HepG2 (cell line): ENCODE measurements around the gene ANG. TPM values are rescaled to one million over a fixed set of nuclear protein-coding genes. Genes with fewer than 3 reads are reported as not detected.

Source experiments
- ATRX ChIP-seq: sonication (generic); formaldehyde crosslinking; IDR thresholded peaks from 2 replicates; pipeline ENCODE4 v1.4.0; 2020; ENCODE audit warnings: missing genetic modification reagents, borderline replicate concordance
- EP300 ChIP-seq, 3 experiments: sonication (generic) in 1 of 3; formaldehyde crosslinking in 1 of 3; IDR thresholded peaks; 2 replicates each; pipeline versions ENCODE4 v1.5.1 to v1.6.1; 2011 to 2020; ENCODE audit warnings: low read depth in 2 of 3, low read length in 2 of 3, borderline replicate concordance in 1 of 3, improper control_type of control experiment in 1 of 3, mild to moderate bottlenecking in 1 of 3, missing genetic modification reagents in 1 of 3, moderate library complexity in 1 of 3
- HMG20B ChIP-seq: conservative IDR thresholded peaks from 2 replicates; pipeline ENCODE4 v1.6.1; 2016; ENCODE audit warnings: missing genetic modification reagents, missing compliant biosample characterization
- HNRNPK ChIP-seq: fragments of 200-400 bp; formaldehyde crosslinking; IDR thresholded peaks from 2 replicates; pipeline ENCODE4 v1.6.1; 2018; ENCODE audit warnings: low read length, low read depth, moderate library complexity, mild to moderate bottlenecking; ENCODE audit not compliant: poor library complexity, severe bottlenecking
- MTA1 ChIP-seq: sonication (generic); formaldehyde crosslinking; IDR thresholded peaks from 2 replicates; pipeline ENCODE4 v1.4.0; 2020; ENCODE audit warnings: missing genetic modification reagents, mild to moderate bottlenecking, borderline replicate concordance
- SRSF4 ChIP-seq: fragments of 200-400 bp; formaldehyde crosslinking; IDR thresholded peaks from one replicate; pipeline ENCODE4 v1.6.1; 2018; ENCODE audit warnings: mild to moderate bottlenecking, low read depth, low read length, moderate library complexity; ENCODE audit not compliant: poor library complexity, severe bottlenecking
- ZNF230 ChIP-seq: sonication (generic); formaldehyde crosslinking; IDR thresholded peaks from 2 replicates; pipeline ENCODE4 v1.4.0; 2020; ENCODE audit warnings: mild to moderate bottlenecking, missing genetic modification reagents
- ZNF296 ChIP-seq: sonication (generic); formaldehyde crosslinking; conservative IDR thresholded peaks from 2 replicates; pipeline ENCODE4 v1.5.0; 2020; ENCODE audit warnings: mild to moderate bottlenecking, missing genetic modification reagents
- ZNF317 ChIP-seq: sonication (generic); formaldehyde crosslinking; IDR thresholded peaks from 2 replicates; pipeline ENCODE4 v1.5.0; 2020; ENCODE audit warnings: mild to moderate bottlenecking, missing genetic modification reagents
- ZZZ3 ChIP-seq: sonication (generic); formaldehyde crosslinking; IDR thresholded peaks from 2 replicates; pipeline ENCODE4 v1.4.0; 2020; ENCODE audit warnings: missing genetic modification reagents, mild to moderate bottlenecking, borderline replicate concordance
- polyA plus RNA-seq, 8 experiments: library from polyadenylated mRNA; depleted of rRNA in 3 of 8; stranded (reverse) in 7 of 8; unstranded in 1 of 8; fragments of >200 nt; fragmentation: Illumina TruSeq in 4 of 8; extraction: Trizol in 4 of 8; gene quantifications; 2 replicates each; pipeline versions ENCODE4 v1.2.1 to v1.2.3, GENCODE V29; 2011 to 2016; ENCODE audit warnings: low read depth in 4 of 8, missing spikeins in 1 of 8, mixed read lengths in 1 of 8; ENCODE audit not compliant: insufficient read depth in 1 of 8
- total RNA-seq, 5 experiments: library from RNA; depleted of rRNA; stranded (reverse); fragments of >200 nt; fragmentation: Illumina TruSeq; extraction: Trizol; gene quantifications; 2 replicates each; pipeline ENCODE4 v1.2.3, GENCODE V29; 2016; ENCODE audit warnings: low read depth in 1 of 5
- TF ChIP-seq, protein P1 (sequence below): sonication (generic); formaldehyde crosslinking; conservative IDR thresholded peaks from 2 replicates; pipeline ENCODE4 v1.8.1; 2023; ENCODE audit warnings: missing genetic modification reagents
- TF ChIP-seq, protein P2 (sequence below): sonication (generic); formaldehyde crosslinking; IDR thresholded peaks from 2 replicates; pipeline ENCODE4 v1.5.0; 2020; ENCODE audit warnings: mild to moderate bottlenecking, missing genetic modification reagents
- TF ChIP-seq, protein P3 (sequence below): sonication (generic); formaldehyde crosslinking; IDR thresholded peaks from 2 replicates; pipeline ENCODE4 v1.5.0; 2020; ENCODE audit warnings: missing genetic modification reagents
- TF ChIP-seq, protein P4 (sequence below): sonication (generic); formaldehyde crosslinking; IDR thresholded peaks from 2 replicates; pipeline ENCODE4 v1.5.0; 2020; ENCODE audit warnings: missing genetic modification reagents
- TF ChIP-seq, protein P5 (sequence below): sonication (generic); formaldehyde crosslinking; IDR thresholded peaks from 2 replicates; pipeline ENCODE4 v1.4.0; 2020; ENCODE audit warnings: missing genetic modification reagents, mild to moderate bottlenecking, borderline replicate concordance
- TF ChIP-seq, protein P6 (sequence below): sonication (generic); formaldehyde crosslinking; IDR thresholded peaks from 2 replicates; pipeline ENCODE4 v1.9.0; 2021; ENCODE audit warnings: missing genetic modification reagents, mild to moderate bottlenecking, borderline replicate concordance

The ANG gene
- total and polyA plus RNA-seq, 2 of the 13 experiments (the other 11 are each of a cell fraction or from before 2014, with no cell fraction given), result 83.6 to 401 TPM

DNA sequence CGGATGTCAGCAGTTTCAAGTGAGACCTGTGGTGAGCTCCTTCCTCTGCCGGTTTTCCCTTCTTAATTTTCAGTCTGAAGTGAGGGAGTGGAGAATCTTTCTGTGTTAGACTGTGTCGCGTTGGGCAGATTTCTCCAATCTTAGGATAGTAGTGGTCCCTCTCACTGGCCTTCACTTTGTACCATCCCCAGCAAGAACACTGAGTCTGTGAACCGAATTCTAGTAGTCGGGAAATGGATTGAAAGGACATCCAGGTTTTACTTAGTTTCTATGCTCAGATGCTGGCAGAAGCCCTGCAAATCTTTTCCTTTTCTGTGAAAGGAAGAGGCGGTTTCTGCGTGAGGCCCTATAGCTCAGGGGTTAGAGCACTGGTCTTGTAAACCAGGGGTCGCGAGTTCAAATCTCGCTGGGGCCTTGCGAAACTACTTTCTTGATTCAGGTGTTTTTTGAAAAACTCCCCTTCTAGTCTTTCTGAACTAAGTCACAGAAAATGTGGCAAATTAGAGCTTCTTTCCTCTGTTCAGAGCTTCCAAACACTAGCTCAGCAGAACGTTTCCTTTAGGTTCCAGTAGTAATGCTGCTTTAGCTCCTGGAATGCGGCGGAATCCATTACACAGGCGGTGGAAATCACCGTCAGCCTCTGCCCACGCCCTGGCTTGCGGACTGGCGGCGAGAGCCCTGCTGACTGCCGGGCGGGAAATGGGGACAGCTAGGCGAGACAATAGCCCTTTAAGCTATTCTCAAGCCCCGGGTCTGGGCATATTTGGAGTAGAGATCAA, 7.0 kb upstream of the ANG start (continued):
- TF ChIP-seq, protein P1, sequence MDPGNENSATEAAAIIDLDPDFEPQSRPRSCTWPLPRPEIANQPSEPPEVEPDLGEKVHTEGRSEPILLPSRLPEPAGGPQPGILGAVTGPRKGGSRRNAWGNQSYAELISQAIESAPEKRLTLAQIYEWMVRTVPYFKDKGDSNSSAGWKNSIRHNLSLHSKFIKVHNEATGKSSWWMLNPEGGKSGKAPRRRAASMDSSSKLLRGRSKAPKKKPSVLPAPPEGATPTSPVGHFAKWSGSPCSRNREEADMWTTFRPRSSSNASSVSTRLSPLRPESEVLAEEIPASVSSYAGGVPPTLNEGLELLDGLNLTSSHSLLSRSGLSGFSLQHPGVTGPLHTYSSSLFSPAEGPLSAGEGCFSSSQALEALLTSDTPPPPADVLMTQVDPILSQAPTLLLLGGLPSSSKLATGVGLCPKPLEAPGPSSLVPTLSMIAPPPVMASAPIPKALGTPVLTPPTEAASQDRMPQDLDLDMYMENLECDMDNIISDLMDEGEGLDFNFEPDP (CRISPR knock-in tag), result no peak
- TF ChIP-seq SRSF4 (no peak), MTA1 (no peak), ZZZ3 (CRISPR knock-in tag) (no peak), HNRNPK (no peak), ZNF296 (CRISPR knock-in tag) (no peak), HMG20B (peak; percentile 64; the same call in 1 of the 2 replicates), ZNF230 (peak; percentile 28; the same call in 1 of the 2 replicates), ATRX (no peak), EP300 (IDR thresholded peaks at IDR 0.05; ENCODE audit: low read depth in 2 of 2, low read length in 2 of 2) (peak in 1 of 2 experiments; percentile 55; a peak in 2 of 4 replicates), EP300 (CRISPR knock-in tag; IDR thresholded peaks at IDR 0.05; ENCODE audit: borderline replicate concordance) (no peak; the same call in 1 of the 2 replicates), ZNF317 (CRISPR knock-in tag) (peak; percentile 81)
- TF ChIP-seq, protein P2, sequence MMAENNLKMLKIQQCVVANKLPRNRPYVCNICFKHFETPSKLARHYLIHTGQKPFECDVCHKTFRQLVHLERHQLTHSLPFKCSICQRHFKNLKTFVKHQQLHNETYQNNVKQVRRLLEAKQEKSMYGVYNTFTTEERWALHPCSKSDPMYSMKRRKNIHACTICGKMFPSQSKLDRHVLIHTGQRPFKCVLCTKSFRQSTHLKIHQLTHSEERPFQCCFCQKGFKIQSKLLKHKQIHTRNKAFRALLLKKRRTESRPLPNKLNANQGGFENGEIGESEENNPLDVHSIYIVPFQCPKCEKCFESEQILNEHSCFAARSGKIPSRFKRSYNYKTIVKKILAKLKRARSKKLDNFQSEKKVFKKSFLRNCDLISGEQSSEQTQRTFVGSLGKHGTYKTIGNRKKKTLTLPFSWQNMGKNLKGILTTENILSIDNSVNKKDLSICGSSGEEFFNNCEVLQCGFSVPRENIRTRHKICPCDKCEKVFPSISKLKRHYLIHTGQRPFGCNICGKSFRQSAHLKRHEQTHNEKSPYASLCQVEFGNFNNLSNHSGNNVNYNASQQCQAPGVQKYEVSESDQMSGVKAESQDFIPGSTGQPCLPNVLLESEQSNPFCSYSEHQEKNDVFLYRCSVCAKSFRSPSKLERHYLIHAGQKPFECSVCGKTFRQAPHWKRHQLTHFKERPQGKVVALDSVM, result peak; percentile 23; the same call in 1 of the 2 replicates
- TF ChIP-seq, protein P3, sequence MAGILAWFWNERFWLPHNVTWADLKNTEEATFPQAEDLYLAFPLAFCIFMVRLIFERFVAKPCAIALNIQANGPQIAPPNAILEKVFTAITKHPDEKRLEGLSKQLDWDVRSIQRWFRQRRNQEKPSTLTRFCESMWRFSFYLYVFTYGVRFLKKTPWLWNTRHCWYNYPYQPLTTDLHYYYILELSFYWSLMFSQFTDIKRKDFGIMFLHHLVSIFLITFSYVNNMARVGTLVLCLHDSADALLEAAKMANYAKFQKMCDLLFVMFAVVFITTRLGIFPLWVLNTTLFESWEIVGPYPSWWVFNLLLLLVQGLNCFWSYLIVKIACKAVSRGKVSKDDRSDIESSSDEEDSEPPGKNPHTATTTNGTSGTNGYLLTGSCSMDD, result no peak
- TF ChIP-seq, protein P4, sequence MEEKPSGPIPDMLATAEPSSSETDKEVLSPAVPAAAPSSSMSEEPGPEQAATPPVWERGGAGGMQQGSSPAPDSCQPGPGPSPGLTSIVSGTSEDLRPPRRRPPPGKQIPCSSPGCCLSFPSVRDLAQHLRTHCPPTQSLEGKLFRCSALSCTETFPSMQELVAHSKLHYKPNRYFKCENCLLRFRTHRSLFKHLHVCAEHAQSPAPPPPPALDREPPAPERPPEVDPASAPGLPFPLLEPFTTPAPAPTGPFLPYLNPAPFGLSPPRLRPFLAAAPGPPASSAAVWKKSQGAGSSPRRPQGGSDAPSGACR (CRISPR knock-in tag), result no peak
- TF ChIP-seq, protein P5, sequence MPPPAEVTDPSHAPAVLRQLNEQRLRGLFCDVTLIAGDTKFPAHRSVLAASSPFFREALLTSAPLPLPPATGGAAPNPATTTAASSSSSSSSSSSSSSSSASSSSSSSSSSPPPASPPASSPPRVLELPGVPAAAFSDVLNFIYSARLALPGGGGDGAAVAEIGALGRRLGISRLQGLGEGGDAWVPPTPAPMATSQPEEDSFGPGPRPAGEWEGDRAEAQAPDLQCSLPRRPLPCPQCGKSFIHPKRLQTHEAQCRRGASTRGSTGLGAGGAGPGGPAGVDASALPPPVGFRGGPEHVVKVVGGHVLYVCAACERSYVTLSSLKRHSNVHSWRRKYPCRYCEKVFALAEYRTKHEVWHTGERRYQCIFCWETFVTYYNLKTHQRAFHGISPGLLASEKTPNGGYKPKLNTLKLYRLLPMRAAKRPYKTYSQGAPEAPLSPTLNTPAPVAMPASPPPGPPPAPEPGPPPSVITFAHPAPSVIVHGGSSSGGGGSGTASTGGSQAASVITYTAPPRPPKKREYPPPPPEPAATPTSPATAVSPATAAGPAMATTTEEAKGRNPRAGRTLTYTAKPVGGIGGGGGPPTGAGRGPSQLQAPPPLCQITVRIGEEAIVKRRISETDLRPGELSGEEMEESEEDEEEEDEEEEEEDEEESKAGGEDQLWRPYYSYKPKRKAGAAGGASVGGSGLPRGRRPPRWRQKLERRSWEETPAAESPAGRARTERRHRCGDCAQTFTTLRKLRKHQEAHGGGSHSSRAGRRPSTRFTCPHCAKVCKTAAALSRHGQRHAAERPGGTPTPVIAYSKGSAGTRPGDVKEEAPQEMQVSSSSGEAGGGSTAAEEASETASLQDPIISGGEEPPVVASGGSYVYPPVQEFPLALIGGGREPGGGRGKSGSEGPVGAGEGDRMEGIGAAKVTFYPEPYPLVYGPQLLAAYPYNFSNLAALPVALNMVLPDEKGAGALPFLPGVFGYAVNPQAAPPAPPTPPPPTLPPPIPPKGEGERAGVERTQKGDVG (CRISPR knock-in tag), result no peak
- TF ChIP-seq, protein P6, sequence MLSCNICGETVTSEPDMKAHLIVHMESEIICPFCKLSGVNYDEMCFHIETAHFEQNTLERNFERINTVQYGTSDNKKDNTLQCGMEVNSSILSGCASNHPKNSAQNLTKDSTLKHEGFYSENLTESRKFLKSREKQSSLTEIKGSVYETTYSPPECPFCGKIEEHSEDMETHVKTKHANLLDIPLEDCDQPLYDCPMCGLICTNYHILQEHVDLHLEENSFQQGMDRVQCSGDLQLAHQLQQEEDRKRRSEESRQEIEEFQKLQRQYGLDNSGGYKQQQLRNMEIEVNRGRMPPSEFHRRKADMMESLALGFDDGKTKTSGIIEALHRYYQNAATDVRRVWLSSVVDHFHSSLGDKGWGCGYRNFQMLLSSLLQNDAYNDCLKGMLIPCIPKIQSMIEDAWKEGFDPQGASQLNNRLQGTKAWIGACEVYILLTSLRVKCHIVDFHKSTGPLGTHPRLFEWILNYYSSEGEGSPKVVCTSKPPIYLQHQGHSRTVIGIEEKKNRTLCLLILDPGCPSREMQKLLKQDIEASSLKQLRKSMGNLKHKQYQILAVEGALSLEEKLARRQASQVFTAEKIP (CRISPR knock-in tag), result no peak
